ENCODE measurements around the gene ZSCAN22.

GRCh38 chr19:58361900-58362271, 35.1 kb downstream of the ZSCAN22 start:
- TF ChIP-seq REST (IDR thresholded peaks at IDR 0.05; ENCODE audit: low read depth) (no peak), RAD21 (IDR thresholded peaks at IDR 0.05; ENCODE audit: low read depth) (no peak), FOXM1 (IDR thresholded peaks at IDR 0.05; ENCODE audit: borderline replicate concordance, low read depth) (no peak), TEAD4 (IDR thresholded peaks at IDR 0.05) (no peak)
